Ramos (cell line): ENCODE data around the gene PRKCQ.
"Not testable (repeated sequence)": the region's sequence is repeated elsewhere in the genome, so short reads cannot be mapped to it uniquely, and the experiment has no call there.

ENCODE experiments used
- in situ Hi-C: fragments of 300-500 bp; cut with MboI; formaldehyde crosslinking; loops from one replicate; pipeline ENCODE4 v1.14.3; 2022; ENCODE audit warnings: low sequenced_read_pairs; ENCODE audit not compliant: unreplicated experiment

PRKCQ gene

GRCh38 chr10:6465437-6465836 is 114.6 kb downstream of the PRKCQ start:
- in situ Hi-C loops: no loop called here

- in situ Hi-C loops: no loop called here
These were observed 115.1 kb downstream of the PRKCQ start for GRCh38 chr10:6464862-6465430.

GRCh38 chr10:6463366-6463765 is 116.7 kb downstream of the PRKCQ start:
- in situ Hi-C loops: no loop called here

- in situ Hi-C loops: no loop called here
These were observed 118.1 kb downstream of the PRKCQ start for GRCh38 chr10:6461961-6462360.

- in situ Hi-C loops: no loop called here
These were observed 119.1 kb downstream of the PRKCQ start for GRCh38 chr10:6460861-6461409.

GRCh38 chr10:6458814-6459213 is 121.3 kb downstream of the PRKCQ start:
- in situ Hi-C loops: no loop called here

- in situ Hi-C loops: no loop called here
These were observed 122.7 kb downstream of the PRKCQ start for GRCh38 chr10:6457376-6457775.

- in situ Hi-C loops: no loop called here
These were observed 124.0 kb downstream of the PRKCQ start for GRCh38 chr10:6456067-6456466.

GRCh38 chr10:6455592-6455991 is 124.5 kb downstream of the PRKCQ start:
- in situ Hi-C loops: no loop called here

GRCh38 chr10:6446711-6447110 is 133.4 kb downstream of the PRKCQ start:
- in situ Hi-C loops: no loop called here

- in situ Hi-C loops: no loop called here
These were observed 134.3 kb downstream of the PRKCQ start for GRCh38 chr10:6445671-6446316.

GRCh38 chr10:6439875-6440274 is 140.2 kb downstream of the PRKCQ start:
- in situ Hi-C loops: not testable (repeated sequence)

- in situ Hi-C loops: no loop called here
These were observed 148.2 kb downstream of the PRKCQ start for GRCh38 chr10:6431861-6432260.

- in situ Hi-C loops: no loop called here
These were observed 148.9 kb downstream of the PRKCQ start for GRCh38 chr10:6431186-6431585.

- in situ Hi-C loops: no loop called here
These were observed 149.6 kb downstream of the PRKCQ start for GRCh38 chr10:6430423-6430980.

- in situ Hi-C loops: no loop called here
These were observed 152.6 kb downstream of the PRKCQ start for GRCh38 chr10:6427357-6427959.

GRCh38 chr10:6426317-6426716 is 153.8 kb downstream of the PRKCQ start:
- in situ Hi-C loops: no loop called here

- in situ Hi-C loops: loop anchor here (5.0 kb wide), 1 partner anchor 259 kb away; no protein-coding TSS in a partner anchor
These were observed 156.5 kb downstream of the PRKCQ start for GRCh38 chr10:6423413-6424170.

GRCh38 chr10:6423004-6423403 is 157.1 kb downstream of the PRKCQ start:
- in situ Hi-C loops: loop anchor here (5.0 kb wide), 1 partner anchor 259 kb away; no protein-coding TSS in a partner anchor

GRCh38 chr10:6418613-6419216 is 161.4 kb downstream of the PRKCQ start:
- in situ Hi-C loops: no loop called here
